MCF 10A (cell line): ENCODE measurements around the gene HERC4. TPM values are rescaled to one million over a fixed set of nuclear protein-coding genes. Genes with fewer than 3 reads are reported as not detected.
A peak's percentile ranks its signal among the peaks of the same experiment; 100 is the strongest.

Experiments used
- BruUV-seq: library from RNA; stranded (reverse); fragments of 400-500 nt; replicated peaks from 2 replicates; lab custom pipeline; 2021; lab: Mats Ljungman, UMichigan
- CTCF ChIA-PET: fragments of 300-600 bp; sonication (Branson Sonifier 250); formaldehyde crosslinking; extraction: SDS; loops from one replicate; lab custom pipeline; 2021; ENCODE audit warnings: antibody characterized with exemption, inconsistent platforms; lab: Yijun Ruan, JAX
- POLR2A ChIA-PET: fragments of 300-600, 350-650 bp; sonication (Branson Sonifier 250); formaldehyde crosslinking; extraction: SDS; loops from one replicate; lab custom pipeline; 2020; ENCODE audit warnings: antibody characterized with exemption, inconsistent platforms; lab: Yijun Ruan, JAX
- DNase-seq: peaks from one replicate; pipeline ENCODE4 v3.0.0-alpha.2; 2018; ENCODE audit not compliant: unreplicated experiment
- H3K27ac Mint-ChIP-seq: one replicate; pipeline ENCODE4 v1.8.0; 2022; ENCODE audit warnings: mild to moderate bottlenecking, low read depth, mixed read lengths; ENCODE audit not compliant: unreplicated experiment
- H3K27me3 Mint-ChIP-seq: one replicate; pipeline ENCODE4 v1.8.0; 2022; ENCODE audit warnings: mixed read lengths; ENCODE audit not compliant: insufficient read depth, unreplicated experiment
- H3K36me3 Mint-ChIP-seq: one replicate; pipeline ENCODE4 v1.8.0; 2022; ENCODE audit warnings: mild to moderate bottlenecking, moderate library complexity, mixed read lengths; ENCODE audit not compliant: insufficient read depth, unreplicated experiment
- H3K4me1 Mint-ChIP-seq: one replicate; pipeline ENCODE4 v1.8.0; 2022; ENCODE audit warnings: mixed read lengths; ENCODE audit not compliant: insufficient read depth, unreplicated experiment
- H3K4me3 Mint-ChIP-seq: one replicate; pipeline ENCODE4 v1.8.0; 2022; ENCODE audit warnings: mild to moderate bottlenecking, moderate library complexity, mixed read lengths; ENCODE audit not compliant: unreplicated experiment
- H3K9me3 Mint-ChIP-seq: one replicate; pipeline ENCODE4 v1.8.0; 2022; ENCODE audit warnings: mixed read lengths; ENCODE audit not compliant: unreplicated experiment
- intact Hi-C: fragments of 100-400 bp; cut with micrococcal nuclease; formaldehyde crosslinking; loops from 2 replicates; pipeline ENCODE4 v1.14.1; 2022
- total RNA-seq: library from RNA; stranded (reverse); gene quantifications from 2 replicates; pipeline ENCODE4 v1.2.3, GENCODE V29; 2022
- TF ChIP-seq, protein P1 (sequence below): fragments of 200-600 bp; IDR thresholded peaks from one replicate; pipeline ENCODE4 v1.8.0; 2022; ENCODE audit warnings: antibody characterized with exemption, mild to moderate bottlenecking; ENCODE audit not compliant: unreplicated experiment

The HERC4 gene
- total RNA-seq, 1 experiment from 2014 or later, result 57.5 TPM

DNA sequence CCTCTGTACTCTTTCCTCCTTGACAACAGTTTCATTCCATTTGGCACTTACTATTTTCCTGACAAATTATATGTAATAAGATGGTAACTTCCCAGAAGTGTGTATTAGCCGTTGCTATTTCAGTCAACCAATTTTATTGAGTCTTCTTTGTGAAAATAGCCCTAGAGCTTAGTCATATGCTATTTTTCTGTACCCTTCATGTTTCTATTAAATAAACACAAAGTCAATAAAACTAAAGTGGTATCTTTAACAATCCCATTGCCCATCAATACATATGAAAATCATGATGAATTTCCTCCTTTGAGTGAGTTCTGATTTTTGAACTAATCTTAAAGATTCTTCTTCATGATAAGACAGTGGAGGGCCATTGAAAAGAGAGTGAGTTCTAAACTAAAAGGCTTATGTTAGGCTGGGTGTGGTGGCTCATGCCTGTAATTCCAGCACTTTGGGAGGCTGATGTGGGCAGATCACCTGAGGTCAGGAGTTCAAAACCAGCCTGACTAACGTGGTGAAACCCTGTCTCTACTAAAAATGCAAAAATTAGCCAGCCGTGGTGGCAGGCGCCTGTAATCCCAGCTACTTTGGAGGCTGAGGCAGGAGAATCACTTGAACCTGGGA is 28.3 kb upstream of the HERC4 start:
- Mint-ChIP-seq H3K27ac (no peak overlapping the region), H3K4me3 (no peak overlapping the region), H3K9me3 (no peaks in the 10 kb centered on the region), H3K27me3 (no peaks in the 10 kb centered on the region), H3K36me3 (no peaks in the 10 kb centered on the region), H3K4me1 (peaks cover 12% of the 10 kb centered on the region)
- BruUV-seq, result no TSS peak
- intact Hi-C loops, result no loop called here
- TF ChIP-seq, protein P1, sequence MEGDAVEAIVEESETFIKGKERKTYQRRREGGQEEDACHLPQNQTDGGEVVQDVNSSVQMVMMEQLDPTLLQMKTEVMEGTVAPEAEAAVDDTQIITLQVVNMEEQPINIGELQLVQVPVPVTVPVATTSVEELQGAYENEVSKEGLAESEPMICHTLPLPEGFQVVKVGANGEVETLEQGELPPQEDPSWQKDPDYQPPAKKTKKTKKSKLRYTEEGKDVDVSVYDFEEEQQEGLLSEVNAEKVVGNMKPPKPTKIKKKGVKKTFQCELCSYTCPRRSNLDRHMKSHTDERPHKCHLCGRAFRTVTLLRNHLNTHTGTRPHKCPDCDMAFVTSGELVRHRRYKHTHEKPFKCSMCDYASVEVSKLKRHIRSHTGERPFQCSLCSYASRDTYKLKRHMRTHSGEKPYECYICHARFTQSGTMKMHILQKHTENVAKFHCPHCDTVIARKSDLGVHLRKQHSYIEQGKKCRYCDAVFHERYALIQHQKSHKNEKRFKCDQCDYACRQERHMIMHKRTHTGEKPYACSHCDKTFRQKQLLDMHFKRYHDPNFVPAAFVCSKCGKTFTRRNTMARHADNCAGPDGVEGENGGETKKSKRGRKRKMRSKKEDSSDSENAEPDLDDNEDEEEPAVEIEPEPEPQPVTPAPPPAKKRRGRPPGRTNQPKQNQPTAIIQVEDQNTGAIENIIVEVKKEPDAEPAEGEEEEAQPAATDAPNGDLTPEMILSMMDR, result no peak
- DNase-seq, result no peak
- CTCF ChIA-PET, result interaction anchor here (1.1 to 2.9 kb wide), 2 partner anchors 11 to 53 kb away, joined by 4 to 10 read pairs; no protein-coding TSS in a partner anchor
- POLR2A ChIA-PET, result interaction anchor here (0.6 to 1.6 kb wide), 5 partner anchors 13 to 124 kb away, joined by 3 to 5 read pairs (median 3); no protein-coding TSS in a partner anchor

GRCh38 chr10:68101066-68101465 is 26.0 kb upstream of the HERC4 start:
- intact Hi-C loops, result no loop called here
- peaks cover 11% of the 10 kb centered on the region for H3K4me1 Mint-ChIP-seq
- no peak overlapping the region for H3K27ac Mint-ChIP-seq
- TF ChIP-seq, protein P1, result no peak
- H3K27me3 Mint-ChIP-seq, result no peaks in the 10 kb centered on the region
- H3K9me3 Mint-ChIP-seq, result no peaks in the 10 kb centered on the region
- H3K4me3 Mint-ChIP-seq, result no peak overlapping the region
- ChIA-PET POLR2A (interaction anchor here (0.9 to 4.0 kb wide), 6 partner anchors 13 to 231 kb away, joined by 3 to 27 read pairs (median 4); partner anchors contain the start of gene HNRNPH3), CTCF (interaction anchor here (2.9 kb wide), 1 partner anchor 55 kb away, joined by 10 read pairs; no protein-coding TSS in a partner anchor)
- H3K36me3 Mint-ChIP-seq, result no peaks in the 10 kb centered on the region
- DNase-seq, result no peak
- BruUV-seq, result no TSS peak

- TF ChIP-seq, protein P1, result no peak
- peak; percentile 8 for DNase-seq
- H3K4me1 Mint-ChIP-seq, result peaks cover 16% of the 10 kb centered on the region
- no peaks in the 10 kb centered on the region for H3K36me3 Mint-ChIP-seq
- intact Hi-C loops, result no loop called here
- no peaks in the 10 kb centered on the region for H3K27me3 Mint-ChIP-seq
- BruUV-seq, result no TSS peak
- ChIA-PET POLR2A (interaction anchor here (0.7 to 4.0 kb wide), 5 partner anchors 10 to 53 kb away, joined by 3 to 27 read pairs (median 4); partner anchors contain the start of gene MYPN), CTCF (interaction anchor here (0.6 to 0.9 kb wide), 2 partner anchors 19 to 108 kb away, joined by 3 to 4 read pairs; no protein-coding TSS in a partner anchor)
- H3K9me3 Mint-ChIP-seq, result no peaks in the 10 kb centered on the region
- H3K27ac Mint-ChIP-seq, result no peak overlapping the region
- no peak overlapping the region for H3K4me3 Mint-ChIP-seq
These were observed 24.7 kb upstream of the HERC4 start for GRCh38 chr10:68099736-68100135.

DNA sequence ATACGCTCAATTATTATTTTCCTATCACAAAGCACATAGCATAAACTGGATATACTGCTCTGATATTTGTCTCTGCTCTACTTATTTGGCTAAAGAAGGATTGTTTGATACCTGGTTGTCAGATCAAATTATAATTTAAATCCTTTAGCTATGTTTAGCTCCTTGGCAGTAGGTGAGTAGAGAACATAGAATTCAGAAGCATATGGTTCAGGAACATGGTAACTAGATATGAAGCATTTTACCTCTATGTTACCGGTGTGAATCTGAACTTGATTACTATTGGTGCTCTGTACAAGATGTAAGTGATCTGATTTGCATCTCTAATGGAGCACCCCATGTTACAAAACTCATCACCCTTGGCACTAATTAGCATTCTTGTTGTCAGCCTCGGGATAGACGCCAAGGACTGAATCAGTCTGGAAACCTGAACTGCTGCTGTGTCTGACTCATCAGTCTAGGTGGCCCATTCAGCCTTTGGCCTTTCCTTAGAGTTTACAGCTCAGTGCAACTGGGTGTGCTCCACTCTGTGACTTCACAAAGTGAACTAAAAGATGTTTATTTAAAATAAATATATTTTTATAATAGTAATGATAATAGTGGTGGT is 21.9 kb upstream of the HERC4 start:
- Mint-ChIP-seq H3K4me1 (peaks cover 21% of the 10 kb centered on the region), H3K36me3 (peaks cover 4% of the 10 kb centered on the region), H3K4me3 (no peak overlapping the region), H3K27me3 (no peaks in the 10 kb centered on the region), H3K9me3 (no peaks in the 10 kb centered on the region), H3K27ac (no peak overlapping the region)
- CTCF ChIA-PET, result interaction anchor here (0.6 to 1.9 kb wide), 8 partner anchors 10 to 206 kb away, joined by 3 to 6 read pairs (median 3); partner anchors contain the start of genes HERC4 and MYPN
- intact Hi-C loops, result loop anchor here (1.0 kb wide), 2 partner anchors 39 to 56 kb away; no protein-coding TSS in a partner anchor
- POLR2A ChIA-PET, result interaction anchor here (0.8 to 2.4 kb wide), 19 partner anchors 8 to 236 kb away, joined by 3 to 15 read pairs (median 4); partner anchors contain the start of genes MYPN and PBLD
- no TSS peak for BruUV-seq
- TF ChIP-seq, protein P1, result no peak
- DNase-seq, result peak; percentile 97
